Mesodermal cell (in vitro differentiated cells): ENCODE measurements around the gene TCF4.

ENCODE experiments used
- H3K27ac ChIP-seq: 2 replicates; pipeline ENCODE4 v1.7.0; 2013; ENCODE audit warnings: mild to moderate bottlenecking, low read depth, low read length, moderate library complexity; ENCODE audit not compliant: severe bottlenecking
- H3K36me3 ChIP-seq: 2 replicates; pipeline ENCODE4 v1.7.1; 2013; ENCODE audit warnings: mild to moderate bottlenecking, low read length, moderate library complexity; ENCODE audit not compliant: control insufficient read depth, insufficient read depth
- H3K4me1 ChIP-seq: one replicate; pipeline ENCODE4 v1.7.1; 2013; ENCODE audit warnings: mild to moderate bottlenecking, low read length; ENCODE audit not compliant: insufficient read depth, control insufficient read depth, poor library complexity, severe bottlenecking
- H3K4me3 ChIP-seq: 2 replicates; pipeline ENCODE4 v1.7.0; 2013; ENCODE audit warnings: low read length, control low read depth, mild to moderate bottlenecking; ENCODE audit not compliant: insufficient read depth, poor library complexity, severe bottlenecking; ENCODE audit errors: extremely low read depth
- H3K9me3 ChIP-seq: 2 replicates; pipeline ENCODE4 v1.7.1; 2013; ENCODE audit warnings: mild to moderate bottlenecking, low read length, moderate library complexity; ENCODE audit not compliant: control insufficient read depth
- WGBS, 2 experiments: methylation state at CpG; one replicate each; pipeline ENCODE4 v1.1.5; 2013; ENCODE audit warnings: missing lambda C conversion rate in 2 of 2; ENCODE audit not compliant: insufficient coverage in 2 of 2; 5-methylcytosine and 5-hydroxymethylcytosine counted together

The TCF4 gene

GRCh38 chr18:55386545-55386944 lies 201.4 kb downstream of the TCF4 start:
- Histone ChIP-seq H3K4me1 (peaks cover 19% of the 10 kb centered on the region), H3K27ac (no peak overlapping the region), H3K9me3 (peaks cover 11% of the 10 kb centered on the region), H3K36me3 (peaks cover 53% of the 10 kb centered on the region), H3K4me3 (no peak overlapping the region)
- WGBS, 2 experiments = 80 to 100% methylated on average over 1 of the region's 1 CpG

GRCh38 chr18:55385770-55386169 lies 202.2 kb downstream of the TCF4 start:
- 87 to 97% methylated on average over 4 of the region's 4 CpGs for WGBS, 2 experiments
- Histone ChIP-seq H3K9me3 (peaks cover 11% of the 10 kb centered on the region), H3K4me1 (peaks cover 19% of the 10 kb centered on the region), H3K27ac (no peak overlapping the region), H3K36me3 (peaks cover 58% of the 10 kb centered on the region), H3K4me3 (no peak overlapping the region)

- Histone ChIP-seq H3K36me3 (peaks cover 62% of the 10 kb centered on the region), H3K9me3 (peaks cover 11% of the 10 kb centered on the region), H3K27ac (no peak overlapping the region), H3K4me3 (no peak overlapping the region), H3K4me1 (peaks cover 19% of the 10 kb centered on the region)
- WGBS, 2 experiments = 73 to 90% methylated on average over 2 of the region's 4 CpGs
Observed at GRCh38 chr18:55384551-55385275, 203.3 kb downstream of the TCF4 start.

GRCh38 chr18:55384115-55384514 lies 203.9 kb downstream of the TCF4 start:
- WGBS, 2 experiments = 88 to 93% methylated on average over 3 to 4 of the region's 4 CpGs
- Histone ChIP-seq H3K9me3 (peaks cover 11% of the 10 kb centered on the region), H3K4me1 (peaks cover 18% of the 10 kb centered on the region), H3K27ac (no peak overlapping the region), H3K4me3 (no peak overlapping the region), H3K36me3 (peaks cover 59% of the 10 kb centered on the region)

- no peak overlapping the region for H3K4me3 ChIP-seq
- 100% methylated on average over 1 to 2 of the region's 2 CpGs for WGBS, 2 experiments
- peaks cover 11% of the 10 kb centered on the region for H3K9me3 ChIP-seq
- H3K27ac ChIP-seq = no peak overlapping the region
- peaks cover 64% of the 10 kb centered on the region for H3K36me3 ChIP-seq
- peaks cover 6% of the 10 kb centered on the region for H3K4me1 ChIP-seq
Observed at GRCh38 chr18:55382277-55382805, 205.7 kb downstream of the TCF4 start.

GRCh38 chr18:55381277-55381676 lies 206.7 kb downstream of the TCF4 start:
- H3K4me3 ChIP-seq = no peak overlapping the region
- peaks cover 73% of the 10 kb centered on the region for H3K36me3 ChIP-seq
- H3K27ac ChIP-seq = no peak overlapping the region
- no peaks in the 10 kb centered on the region for H3K4me1 ChIP-seq
- H3K9me3 ChIP-seq = peaks cover 11% of the 10 kb centered on the region

- no peaks in the 10 kb centered on the region for H3K4me1 ChIP-seq
- peaks cover 70% of the 10 kb centered on the region for H3K36me3 ChIP-seq
- 95% methylated on average over 3 to 4 of the region's 7 CpGs for WGBS, 2 experiments
- no peak overlapping the region for H3K4me3 ChIP-seq
- peaks cover 11% of the 10 kb centered on the region for H3K9me3 ChIP-seq
- H3K27ac ChIP-seq = no peak overlapping the region
Observed at GRCh38 chr18:55380589-55380988, 207.4 kb downstream of the TCF4 start.

- Histone ChIP-seq H3K36me3 (peaks cover 41% of the 10 kb centered on the region), H3K9me3 (no peaks in the 10 kb centered on the region), H3K27ac (no peak overlapping the region), H3K4me3 (no peak overlapping the region), H3K4me1 (no peaks in the 10 kb centered on the region)
- WGBS, 2 experiments = 92 to 94% methylated on average over 2 of the region's 2 CpGs
Observed at GRCh38 chr18:55376387-55376786, 211.6 kb downstream of the TCF4 start.

- Histone ChIP-seq H3K4me3 (no peak overlapping the region), H3K9me3 (no peaks in the 10 kb centered on the region), H3K4me1 (no peaks in the 10 kb centered on the region), H3K36me3 (peaks cover 38% of the 10 kb centered on the region), H3K27ac (no peak overlapping the region)
- 100% methylated on average over 3 of the region's 5 CpGs; no CpG with 5 or more reads in 1 of the 2 experiments for WGBS, 2 experiments
Observed at GRCh38 chr18:55375930-55376329, 212.1 kb downstream of the TCF4 start.

- Histone ChIP-seq H3K4me3 (no peak overlapping the region), H3K36me3 (peaks cover 35% of the 10 kb centered on the region)
- WGBS, 2 experiments = no CpG with 5 or more reads among the region's 1 CpG
Observed at GRCh38 chr18:55374741-55375140, 213.3 kb downstream of the TCF4 start.

GRCh38 chr18:55372209-55372608 lies 215.8 kb downstream of the TCF4 start:
- WGBS, 2 experiments = 83% methylated on average over 1 of the region's 2 CpGs; no CpG with 5 or more reads in 1 of the 2 experiments
- Histone ChIP-seq H3K9me3 (no peaks in the 10 kb centered on the region), H3K36me3 (peaks cover 30% of the 10 kb centered on the region), H3K27ac (no peak overlapping the region), H3K4me3 (no peak overlapping the region), H3K4me1 (no peaks in the 10 kb centered on the region)

More at GRCh38 chr18:55374741-55375140, 213.3 kb downstream of the TCF4 start:
- Histone ChIP-seq H3K9me3 (no peaks in the 10 kb centered on the region), H3K27ac (no peak overlapping the region), H3K4me1 (no peaks in the 10 kb centered on the region)
